ENCODE measurements around the gene MSN. TPM values are rescaled to one million over a fixed set of nuclear protein-coding genes. Genes with fewer than 3 reads are reported as not detected.
"Not testable (repeated sequence)": the region's sequence is repeated elsewhere in the genome, so short reads cannot be mapped to it uniquely, and the experiment has no call there.

Gene MSN
- total RNA-seq, 1 experiment from 2014 or later: 706 TPM

GRCh38 chrX:65718538-65718937, 51.1 kb downstream of the MSN start:
- DNase-seq (ENCODE audit: low read depth): no peak

- no peak for DNase-seq (ENCODE audit: low read depth)
These were observed 53.0 kb downstream of the MSN start for GRCh38 chrX:65720381-65720964.

GRCh38 chrX:65723706-65724105, 56.3 kb downstream of the MSN start:
- DNase-seq (ENCODE audit: low read depth): no peak

GRCh38 chrX:65726715-65727114, 59.3 kb downstream of the MSN start:
- DNase-seq (ENCODE audit: low read depth): no peak

GRCh38 chrX:65731684-65732289, 64.3 kb downstream of the MSN start:
- no peak for DNase-seq (ENCODE audit: low read depth)

GRCh38 chrX:65740909-65741308, 73.5 kb downstream of the MSN start:
- no peak for DNase-seq (ENCODE audit: low read depth)

GRCh38 chrX:65741823-65742222, 74.4 kb downstream of the MSN start:
- DNase-seq (ENCODE audit: low read depth): no peak

GRCh38 chrX:65744965-65745364, 77.5 kb downstream of the MSN start:
- no peak for DNase-seq (ENCODE audit: low read depth)

- DNase-seq (ENCODE audit: low read depth): no peak
These were observed 78.0 kb downstream of the MSN start for GRCh38 chrX:65745427-65745826.

- DNase-seq (ENCODE audit: low read depth): no peak
These were observed 78.5 kb downstream of the MSN start for GRCh38 chrX:65745992-65746391.

- DNase-seq (ENCODE audit: low read depth): no peak
These were observed 83.4 kb downstream of the MSN start for GRCh38 chrX:65750674-65751469.

- no peak for DNase-seq (ENCODE audit: low read depth)
These were observed 84.1 kb downstream of the MSN start for GRCh38 chrX:65751519-65751918.

- DNase-seq (ENCODE audit: low read depth): no peak
These were observed 84.8 kb downstream of the MSN start for GRCh38 chrX:65752294-65752693.

GRCh38 chrX:65755786-65756185, 88.3 kb downstream of the MSN start:
- DNase-seq (ENCODE audit: low read depth): no peak

- no peak for DNase-seq (ENCODE audit: low read depth)
These were observed 90.5 kb downstream of the MSN start for GRCh38 chrX:65757943-65758342.

- DNase-seq (ENCODE audit: low read depth): no peak
These were observed 91.1 kb downstream of the MSN start for GRCh38 chrX:65758505-65758904.

- not testable (repeated sequence) for DNase-seq (ENCODE audit: low read depth)
These were observed 92.1 kb downstream of the MSN start for GRCh38 chrX:65759525-65759924.

GRCh38 chrX:65769564-65770292, 102.3 kb downstream of the MSN start:
- DNase-seq (ENCODE audit: low read depth): no peak

- DNase-seq (ENCODE audit: low read depth): no peak
These were observed 105.4 kb downstream of the MSN start for GRCh38 chrX:65772842-65773241.

- DNase-seq (ENCODE audit: low read depth): no peak
These were observed 114.4 kb downstream of the MSN start for GRCh38 chrX:65781845-65782244.

- no peak for DNase-seq (ENCODE audit: low read depth)
These were observed 116.3 kb downstream of the MSN start for GRCh38 chrX:65783746-65784145.

All from M059J (cell line).